GM21423 (cell line): Measurements from ENCODE around the gene SLC66A1.

ENCODE experiments used
- ATAC-seq: cut with Tn5 transposase; IDR thresholded peaks from one replicate; pipeline ENCODE4 v1.9.1; 2021; ENCODE audit warnings: mild to moderate bottlenecking, moderate library complexity; ENCODE audit not compliant: unreplicated experiment

SLC66A1 gene

GRCh38 chr1:19342062-19342750 lies 30.1 kb downstream of the SLC66A1 start:
- no peak for ATAC-seq

- ATAC-seq: no peak
Observed at GRCh38 chr1:19342894-19343616, 30.9 kb downstream of the SLC66A1 start.

- ATAC-seq: no peak
Observed at GRCh38 chr1:19343617-19344350, 31.7 kb downstream of the SLC66A1 start.

GRCh38 chr1:19344372-19344810 lies 32.3 kb downstream of the SLC66A1 start:
- no peak for ATAC-seq

- no peak for ATAC-seq
Observed at GRCh38 chr1:19344831-19345230, 32.7 kb downstream of the SLC66A1 start.

- ATAC-seq: no peak
Observed at GRCh38 chr1:19345391-19345790, 33.3 kb downstream of the SLC66A1 start.

- ATAC-seq: no peak
Observed at GRCh38 chr1:19346026-19346425, 33.9 kb downstream of the SLC66A1 start.

- ATAC-seq: no peak
Observed at GRCh38 chr1:19347533-19348172, 35.5 kb downstream of the SLC66A1 start.

- no peak for ATAC-seq
Observed at GRCh38 chr1:19348441-19349198, 36.5 kb downstream of the SLC66A1 start.

- ATAC-seq: no peak
Observed at GRCh38 chr1:19349999-19350398, 37.9 kb downstream of the SLC66A1 start.

GRCh38 chr1:19350566-19350965 lies 38.4 kb downstream of the SLC66A1 start:
- no peak for ATAC-seq

GRCh38 chr1:19351873-19352272 lies 39.7 kb downstream of the SLC66A1 start:
- no peak for ATAC-seq

- no peak for ATAC-seq
Observed at GRCh38 chr1:19352839-19353238, 40.7 kb downstream of the SLC66A1 start.

- ATAC-seq: no peak
Observed at GRCh38 chr1:19353596-19353995, 41.5 kb downstream of the SLC66A1 start.

GRCh38 chr1:19354531-19354981 lies 42.4 kb downstream of the SLC66A1 start:
- ATAC-seq: no peak

- no peak for ATAC-seq
Observed at GRCh38 chr1:19356266-19356665, 44.1 kb downstream of the SLC66A1 start.

- ATAC-seq: no peak
Observed at GRCh38 chr1:19357299-19357986, 45.3 kb downstream of the SLC66A1 start.

GRCh38 chr1:19358710-19359109 lies 46.6 kb downstream of the SLC66A1 start:
- ATAC-seq: no peak

GRCh38 chr1:19359357-19359756 lies 47.2 kb downstream of the SLC66A1 start:
- ATAC-seq: no peak

- ATAC-seq: no peak
Observed at GRCh38 chr1:19360016-19360415, 47.9 kb downstream of the SLC66A1 start.
